Measurements from ENCODE around the gene GPR42.
"Not testable (repeated sequence)": the region's sequence is repeated elsewhere in the genome, so short reads cannot be mapped to it uniquely, and the experiment has no call there.

GPR42 gene

GRCh38 chr19:35377656-35378055 lies 6.8 kb downstream of the GPR42 start:
- TF ChIP-seq YY2 (tag by site-specific recombination; IDR thresholded peaks at IDR 0.05) = no peak
- no peak for TF ChIP-seq FEZF1 (tag by site-specific recombination; IDR thresholded peaks at IDR 0.05)
- TF ChIP-seq SALL2 (tag by site-specific recombination; IDR thresholded peaks at IDR 0.05; ENCODE audit: borderline replicate concordance) = no peak
- no peak for TF ChIP-seq ZFP3 (tag by site-specific recombination; IDR thresholded peaks at IDR 0.05; ENCODE audit: low read depth)
- TF ChIP-seq ZNF354C (tag by site-specific recombination; IDR thresholded peaks at IDR 0.05; ENCODE audit: borderline replicate concordance, low read depth) = no peak
- TF ChIP-seq ZNF175 (tag by site-specific recombination; IDR thresholded peaks at IDR 0.05) = no peak
- TF ChIP-seq, protein P1, sequence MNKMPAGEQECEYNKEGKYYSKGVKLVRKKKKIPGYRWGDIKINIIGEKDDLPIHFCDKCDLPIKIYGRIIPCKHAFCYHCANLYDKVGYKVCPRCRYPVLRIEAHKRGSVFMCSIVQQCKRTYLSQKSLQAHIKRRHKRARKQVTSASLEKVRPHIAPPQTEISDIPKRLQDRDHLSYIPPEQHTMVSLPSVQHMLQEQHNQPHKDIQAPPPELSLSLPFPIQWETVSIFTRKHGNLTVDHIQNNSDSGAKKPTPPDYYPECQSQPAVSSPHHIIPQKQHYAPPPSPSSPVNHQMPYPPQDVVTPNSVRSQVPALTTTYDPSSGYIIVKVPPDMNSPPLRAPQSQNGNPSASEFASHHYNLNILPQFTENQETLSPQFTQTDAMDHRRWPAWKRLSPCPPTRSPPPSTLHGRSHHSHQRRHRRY (tag by site-specific recombination; IDR thresholded peaks at IDR 0.05) = no peak
- TF ChIP-seq ZSCAN23 (tag by site-specific recombination; IDR thresholded peaks at IDR 0.05) = no peak
- no peak for TF ChIP-seq ZNF202 (tag by site-specific recombination; IDR thresholded peaks at IDR 0.05; ENCODE audit: borderline replicate concordance)
- TF ChIP-seq, protein P2, sequence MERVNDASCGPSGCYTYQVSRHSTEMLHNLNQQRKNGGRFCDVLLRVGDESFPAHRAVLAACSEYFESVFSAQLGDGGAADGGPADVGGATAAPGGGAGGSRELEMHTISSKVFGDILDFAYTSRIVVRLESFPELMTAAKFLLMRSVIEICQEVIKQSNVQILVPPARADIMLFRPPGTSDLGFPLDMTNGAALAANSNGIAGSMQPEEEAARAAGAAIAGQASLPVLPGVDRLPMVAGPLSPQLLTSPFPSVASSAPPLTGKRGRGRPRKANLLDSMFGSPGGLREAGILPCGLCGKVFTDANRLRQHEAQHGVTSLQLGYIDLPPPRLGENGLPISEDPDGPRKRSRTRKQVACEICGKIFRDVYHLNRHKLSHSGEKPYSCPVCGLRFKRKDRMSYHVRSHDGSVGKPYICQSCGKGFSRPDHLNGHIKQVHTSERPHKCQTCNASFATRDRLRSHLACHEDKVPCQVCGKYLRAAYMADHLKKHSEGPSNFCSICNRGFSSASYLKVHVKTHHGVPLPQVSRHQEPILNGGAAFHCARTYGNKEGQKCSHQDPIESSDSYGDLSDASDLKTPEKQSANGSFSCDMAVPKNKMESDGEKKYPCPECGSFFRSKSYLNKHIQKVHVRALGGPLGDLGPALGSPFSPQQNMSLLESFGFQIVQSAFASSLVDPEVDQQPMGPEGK (tag by site-specific recombination; IDR thresholded peaks at IDR 0.05) = no peak
- ChIA-PET POLR2A (interaction anchor here (1.0 kb wide), 1 partner anchor 17 kb away, joined by 9 read pairs; no protein-coding TSS in a partner anchor), CTCF (interaction anchor here (0.6 to 3.6 kb wide), 9 partner anchors 11 to 292 kb away, joined by 3 to 26 read pairs (median 4); no protein-coding TSS in a partner anchor)

GRCh38 chr19:35378356-35378755 lies 7.5 kb downstream of the GPR42 start:
- POLR2A ChIA-PET = no interaction called here
- TF ChIP-seq, protein P3, sequence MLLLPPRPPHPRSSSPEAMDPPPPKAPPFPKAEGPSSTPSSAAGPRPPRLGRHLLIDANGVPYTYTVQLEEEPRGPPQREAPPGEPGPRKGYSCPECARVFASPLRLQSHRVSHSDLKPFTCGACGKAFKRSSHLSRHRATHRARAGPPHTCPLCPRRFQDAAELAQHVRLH (tag by site-specific recombination; IDR thresholded peaks at IDR 0.05) = 0 out of 2 replicates have a peak, but pooled peaks have one; percentile 18
- TF ChIP-seq FEZF1 (tag by site-specific recombination; IDR thresholded peaks at IDR 0.05) (no peak), ZNF23 (tag by site-specific recombination; IDR thresholded peaks at IDR 0.05; ENCODE audit: borderline replicate concordance) (no peak), ZNF670 (tag by site-specific recombination; IDR thresholded peaks at IDR 0.05; ENCODE audit: low read depth) (no peak), ZNF280D (tag by site-specific recombination; IDR thresholded peaks at IDR 0.05) (peak; percentile 90; the same call in 1 of the 2 replicates), ZNF202 (tag by site-specific recombination; IDR thresholded peaks at IDR 0.05; ENCODE audit: borderline replicate concordance) (no peak), ZNF133 (tag by site-specific recombination; IDR thresholded peaks at IDR 0.05) (no peak), SETDB1 (IDR thresholded peaks at IDR 0.05; ENCODE audit: insufficient read length, low read length) (peak; percentile 38), GFI1B (tag by site-specific recombination; IDR thresholded peaks at IDR 0.05) (no peak), ZEB2 (tag by site-specific recombination; IDR thresholded peaks at IDR 0.05) (no peak)
- H3K9me3 ChIP-seq (ENCODE audit: control insufficient read depth, insufficient read depth, low read depth, low read length) = peaks cover 11% of the 10 kb centered on the region
- CTCF ChIA-PET = interaction anchor here (0.6 to 3.6 kb wide), 6 partner anchors 10 to 91 kb away, joined by 3 to 26 read pairs (median 4); no protein-coding TSS in a partner anchor
- H3K4me1 ChIP-seq (ENCODE audit: control insufficient read depth, insufficient read depth, low read length) = no peaks in the 10 kb centered on the region
- no peak overlapping the region for H3K27ac ChIP-seq (ENCODE audit: extremely low read depth, low read depth, low read length)
- no peak overlapping the region for H3K4me3 ChIP-seq (ENCODE audit: low read depth, low read length)
- H3K36me3 ChIP-seq (ENCODE audit: control insufficient read depth in 2 of 2, insufficient read depth in 1 of 2, low read length in 2 of 2) = no peaks in the 10 kb centered on the region

More at GRCh38 chr19:35377656-35378055, 6.8 kb downstream of the GPR42 start:
- Histone ChIP-seq H3K36me3 (ENCODE audit: control insufficient read depth in 2 of 2, insufficient read depth in 1 of 2, low read length in 2 of 2) (no peaks in the 10 kb centered on the region), H3K9me3 (ENCODE audit: control insufficient read depth, insufficient read depth, low read depth, low read length) (peaks cover 11% of the 10 kb centered on the region), H3K4me3 (ENCODE audit: low read depth, low read length) (no peak overlapping the region), H3K27ac (ENCODE audit: extremely low read depth, low read depth, low read length) (no peak overlapping the region), H3K4me1 (ENCODE audit: control insufficient read depth, insufficient read depth, low read length) (no peaks in the 10 kb centered on the region)

DNA sequence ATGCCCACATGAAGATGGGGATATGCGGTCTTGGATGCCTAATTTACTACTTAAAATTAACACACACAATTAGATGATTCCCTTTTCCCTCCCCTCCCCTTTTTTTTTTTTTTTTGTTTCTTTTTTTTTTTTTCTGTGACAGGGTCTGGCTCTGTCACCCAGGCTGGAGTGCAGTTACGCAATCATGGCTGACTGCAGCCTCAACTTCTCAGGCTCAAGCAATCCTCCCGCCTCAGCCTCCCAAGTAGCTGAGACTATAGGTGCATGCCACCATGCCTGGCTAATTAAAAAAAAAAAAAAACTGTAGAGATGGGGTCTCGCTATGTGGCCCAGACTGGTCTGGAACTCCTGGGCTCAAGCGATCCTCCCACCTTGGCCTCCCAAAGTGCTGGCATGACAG lies 8.7 kb downstream of the GPR42 start:
- CTCF ChIA-PET; H3K4me1 ChIP-seq (ENCODE audit: control insufficient read depth, insufficient read depth, low read length); POLR2A ChIA-PET: not testable (repeated sequence)

More for the DNA sequence above, 8.7 kb downstream of the GPR42 start:
- peaks cover 11% of the 10 kb centered on the region for H3K9me3 ChIP-seq (ENCODE audit: control insufficient read depth, insufficient read depth, low read depth, low read length)
- H3K36me3 ChIP-seq (ENCODE audit: control insufficient read depth in 2 of 2, insufficient read depth in 1 of 2, low read length in 2 of 2); H3K4me3 ChIP-seq (ENCODE audit: low read depth, low read length); H3K27ac ChIP-seq (ENCODE audit: extremely low read depth, low read depth, low read length): not testable (repeated sequence)
